WTC11 (cell line): ENCODE results near the gene CNOT8. TPM values are rescaled to one million over a fixed set of nuclear protein-coding genes. Genes with fewer than 3 reads are reported as not detected.

Experiments used
- ATAC-seq: fragments of 200-7000 bp; cut with Tn5 transposase; 2 replicates; pipeline ENCODE4 v1.10.0; 2021; ENCODE audit warnings: mild to moderate bottlenecking, moderate library complexity
- CTCF ChIA-PET: fragments of 300-600 bp; sonication (Branson Sonifier 250); formaldehyde crosslinking; loops from one replicate; lab custom pipeline; 2021; ENCODE audit warnings: antibody characterized with exemption; lab: Charles Lee
- POLR2A ChIA-PET: fragments of 350-600 bp; sonication (Branson Sonifier 250); formaldehyde crosslinking; loops from one replicate; lab custom pipeline; 2021; ENCODE audit warnings: antibody characterized with exemption; lab: Charles Lee
- DNase-seq: peaks from one replicate; pipeline ENCODE4 v3.0.0; 2021; ENCODE audit warnings: low spot score
- H3K27ac Mint-ChIP-seq: 2 replicates; pipeline ENCODE4 v1.8.0; 2021; ENCODE audit warnings: mixed read lengths
- H3K27me3 Mint-ChIP-seq: 2 replicates; pipeline ENCODE4 v1.8.0; 2021; ENCODE audit warnings: low read depth, mild to moderate bottlenecking, moderate library complexity, mixed read lengths
- H3K36me3 Mint-ChIP-seq: 2 replicates; pipeline ENCODE4 v1.8.0; 2021; ENCODE audit warnings: mixed read lengths
- H3K4me1 Mint-ChIP-seq: 2 replicates; pipeline ENCODE4 v1.8.0; 2022; ENCODE audit warnings: mixed read lengths
- H3K4me3 Mint-ChIP-seq: 2 replicates; pipeline ENCODE4 v1.8.0; 2021; ENCODE audit warnings: mild to moderate bottlenecking, moderate library complexity, mixed read lengths
- H3K9me3 Mint-ChIP-seq: 2 replicates; pipeline ENCODE4 v1.8.0; 2021; ENCODE audit warnings: mixed read lengths
- ATF1 ChIP-seq: sonication (generic); formaldehyde crosslinking; IDR thresholded peaks from 2 replicates; pipeline ENCODE4 v1.8.1; 2023; ENCODE audit warnings: mild to moderate bottlenecking, moderate library complexity, missing genetic modification reagents
- CBFB ChIP-seq: sonication (generic); formaldehyde crosslinking; IDR thresholded peaks from 2 replicates; pipeline ENCODE4 v1.8.1; 2022; ENCODE audit warnings: mild to moderate bottlenecking, low read depth, missing genetic modification reagents
- ELF4 ChIP-seq: sonication (generic); formaldehyde crosslinking; IDR thresholded peaks from 2 replicates; pipeline ENCODE4 v1.8.1; 2022; ENCODE audit warnings: low read depth, mild to moderate bottlenecking, moderate library complexity, missing genetic modification reagents
- JAZF1 ChIP-seq: fragments of 250-450 bp; sonication (Bioruptor Pico); IDR thresholded peaks from 2 replicates; pipeline ENCODE4 v1.9.0; 2021; ENCODE audit warnings: moderate library complexity, mild to moderate bottlenecking, inconsistent platforms
- SP1 ChIP-seq: sonication (generic); formaldehyde crosslinking; conservative IDR thresholded peaks from 2 replicates; pipeline ENCODE4 v1.8.1; 2022; ENCODE audit warnings: missing genetic modification reagents
- TEAD1 ChIP-seq: sonication (generic); formaldehyde crosslinking; IDR thresholded peaks from 2 replicates; pipeline ENCODE4 v1.8.0; 2022; ENCODE audit warnings: mild to moderate bottlenecking, missing genetic modification reagents
- TP53 ChIP-seq: sonication (generic); formaldehyde crosslinking; IDR thresholded peaks from 2 replicates; pipeline ENCODE4 v1.8.1; 2023; ENCODE audit warnings: mild to moderate bottlenecking, missing genetic modification reagents
- ZNF219 ChIP-seq: sonication (generic); formaldehyde crosslinking; IDR thresholded peaks from 2 replicates; pipeline ENCODE4 v1.8.0; 2023; ENCODE audit warnings: missing genetic modification reagents, mild to moderate bottlenecking, borderline replicate concordance
- ZNF416 ChIP-seq: fragments of 250-450 bp; sonication (Bioruptor Pico); IDR thresholded peaks from 2 replicates; pipeline ENCODE4 v1.9.0; 2021; ENCODE audit warnings: mild to moderate bottlenecking, inconsistent platforms
- total RNA-seq: library from RNA; stranded (reverse); gene quantifications from 3 replicates; pipeline ENCODE4 v1.2.3, GENCODE V29; 2021
- TF ChIP-seq, protein P1 (sequence below): sonication (generic); formaldehyde crosslinking; conservative IDR thresholded peaks from 2 replicates; pipeline ENCODE4 v1.8.1; 2023; ENCODE audit warnings: mild to moderate bottlenecking, low read depth, missing genetic modification reagents, moderate library complexity
- TF ChIP-seq, protein P2 (sequence below): sonication (generic); formaldehyde crosslinking; IDR thresholded peaks from 2 replicates; pipeline ENCODE4 v1.8.1; 2023; ENCODE audit warnings: mild to moderate bottlenecking, moderate library complexity, missing genetic modification reagents
- TF ChIP-seq, protein P3 (sequence below): sonication (generic); formaldehyde crosslinking; IDR thresholded peaks from 2 replicates; pipeline ENCODE4 v1.8.1; 2022; ENCODE audit warnings: low read depth, missing genetic modification reagents, borderline replicate concordance
- TF ChIP-seq, protein P4 (sequence below): sonication (generic); formaldehyde crosslinking; IDR thresholded peaks from 2 replicates; pipeline ENCODE4 v1.8.0; 2023; ENCODE audit warnings: missing genetic modification reagents
- TF ChIP-seq, protein P5 (sequence below): sonication (generic); formaldehyde crosslinking; IDR thresholded peaks from 2 replicates; pipeline ENCODE4 v1.8.0; 2022; ENCODE audit warnings: mild to moderate bottlenecking, missing genetic modification reagents
- TF ChIP-seq, protein P6 (sequence below): sonication (generic); formaldehyde crosslinking; IDR thresholded peaks from 2 replicates; pipeline ENCODE4 v1.8.0; 2023; ENCODE audit warnings: missing genetic modification reagents, mild to moderate bottlenecking, borderline replicate concordance
- TF ChIP-seq, protein P7 (sequence below): fragments of 200-600 bp; IDR thresholded peaks from 2 replicates; pipeline ENCODE4 v1.8.0; 2022; ENCODE audit warnings: antibody characterized with exemption
- TF ChIP-seq, protein P8 (sequence below): fragments of 250-450 bp; sonication (Bioruptor Pico); IDR thresholded peaks from 2 replicates; pipeline ENCODE4 v2.1.2; 2022; ENCODE audit warnings: mild to moderate bottlenecking, moderate library complexity

The CNOT8 gene
- total RNA-seq, 1 experiment from 2014 or later: 58.6 TPM

DNA sequence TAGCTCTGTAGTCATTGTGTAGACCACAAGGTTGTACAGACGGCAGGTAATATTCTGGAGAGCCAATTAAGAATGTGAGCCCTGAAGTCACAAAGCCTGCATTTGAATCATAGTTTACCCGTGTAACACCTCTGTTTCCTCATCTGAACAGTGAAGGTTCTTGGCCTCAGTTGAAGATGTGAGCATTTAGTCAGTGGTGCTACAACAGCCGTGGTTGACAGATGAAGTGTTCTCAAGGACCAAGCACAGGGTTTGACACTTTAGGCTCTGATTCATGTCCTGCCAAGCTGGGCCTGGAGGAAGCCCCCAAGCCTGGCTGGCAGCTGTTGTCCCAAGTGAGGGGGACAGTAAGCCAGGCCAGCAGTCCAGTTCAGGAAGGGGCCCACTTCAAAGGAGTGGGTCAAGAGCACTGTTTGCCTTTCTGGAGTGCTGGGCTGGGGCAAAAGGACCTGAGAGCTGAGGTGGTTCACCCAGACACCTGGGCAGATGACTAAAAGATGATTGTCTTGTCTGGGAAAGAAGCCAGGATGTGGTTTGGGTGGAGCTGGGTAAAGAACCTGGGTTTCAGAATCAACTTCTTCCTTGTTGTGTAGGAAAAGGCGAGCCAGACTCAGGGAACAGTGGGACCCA, 28.7 kb upstream of the CNOT8 start:
- H3K27me3 Mint-ChIP-seq: no peaks in the 10 kb centered on the region
- H3K27ac Mint-ChIP-seq: no peak overlapping the region
- H3K36me3 Mint-ChIP-seq: peaks cover 32% of the 10 kb centered on the region
- TF ChIP-seq SP1 (CRISPR knock-in tag) (no peak), CBFB (CRISPR knock-in tag) (no peak), JAZF1 (CRISPR knock-in tag) (no peak), ZNF219 (no peak), ELF4 (no peak), TP53 (CRISPR knock-in tag) (no peak), TEAD1 (CRISPR knock-in tag) (no peak), ZNF416 (CRISPR knock-in tag) (no peak), ATF1 (no peak)
- TF ChIP-seq, protein P1, sequence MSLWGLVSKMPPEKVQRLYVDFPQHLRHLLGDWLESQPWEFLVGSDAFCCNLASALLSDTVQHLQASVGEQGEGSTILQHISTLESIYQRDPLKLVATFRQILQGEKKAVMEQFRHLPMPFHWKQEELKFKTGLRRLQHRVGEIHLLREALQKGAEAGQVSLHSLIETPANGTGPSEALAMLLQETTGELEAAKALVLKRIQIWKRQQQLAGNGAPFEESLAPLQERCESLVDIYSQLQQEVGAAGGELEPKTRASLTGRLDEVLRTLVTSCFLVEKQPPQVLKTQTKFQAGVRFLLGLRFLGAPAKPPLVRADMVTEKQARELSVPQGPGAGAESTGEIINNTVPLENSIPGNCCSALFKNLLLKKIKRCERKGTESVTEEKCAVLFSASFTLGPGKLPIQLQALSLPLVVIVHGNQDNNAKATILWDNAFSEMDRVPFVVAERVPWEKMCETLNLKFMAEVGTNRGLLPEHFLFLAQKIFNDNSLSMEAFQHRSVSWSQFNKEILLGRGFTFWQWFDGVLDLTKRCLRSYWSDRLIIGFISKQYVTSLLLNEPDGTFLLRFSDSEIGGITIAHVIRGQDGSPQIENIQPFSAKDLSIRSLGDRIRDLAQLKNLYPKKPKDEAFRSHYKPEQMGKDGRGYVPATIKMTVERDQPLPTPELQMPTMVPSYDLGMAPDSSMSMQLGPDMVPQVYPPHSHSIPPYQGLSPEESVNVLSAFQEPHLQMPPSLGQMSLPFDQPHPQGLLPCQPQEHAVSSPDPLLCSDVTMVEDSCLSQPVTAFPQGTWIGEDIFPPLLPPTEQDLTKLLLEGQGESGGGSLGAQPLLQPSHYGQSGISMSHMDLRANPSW (CRISPR knock-in tag): no peak
- TF ChIP-seq, protein P2, sequence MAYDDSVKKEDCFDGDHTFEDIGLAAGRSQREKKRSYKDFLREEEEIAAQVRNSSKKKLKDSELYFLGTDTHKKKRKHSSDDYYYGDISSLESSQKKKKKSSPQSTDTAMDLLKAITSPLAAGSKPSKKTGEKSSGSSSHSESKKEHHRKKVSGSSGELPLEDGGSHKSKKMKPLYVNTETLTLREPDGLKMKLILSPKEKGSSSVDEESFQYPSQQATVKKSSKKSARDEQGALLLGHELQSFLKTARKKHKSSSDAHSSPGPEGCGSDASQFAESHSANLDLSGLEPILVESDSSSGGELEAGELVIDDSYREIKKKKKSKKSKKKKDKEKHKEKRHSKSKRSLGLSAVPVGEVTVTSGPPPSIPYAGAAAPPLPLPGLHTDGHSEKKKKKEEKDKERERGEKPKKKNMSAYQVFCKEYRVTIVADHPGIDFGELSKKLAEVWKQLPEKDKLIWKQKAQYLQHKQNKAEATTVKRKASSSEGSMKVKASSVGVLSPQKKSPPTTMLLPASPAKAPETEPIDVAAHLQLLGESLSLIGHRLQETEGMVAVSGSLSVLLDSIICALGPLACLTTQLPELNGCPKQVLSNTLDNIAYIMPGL (CRISPR knock-in tag): no peak
- TF ChIP-seq, protein P3, sequence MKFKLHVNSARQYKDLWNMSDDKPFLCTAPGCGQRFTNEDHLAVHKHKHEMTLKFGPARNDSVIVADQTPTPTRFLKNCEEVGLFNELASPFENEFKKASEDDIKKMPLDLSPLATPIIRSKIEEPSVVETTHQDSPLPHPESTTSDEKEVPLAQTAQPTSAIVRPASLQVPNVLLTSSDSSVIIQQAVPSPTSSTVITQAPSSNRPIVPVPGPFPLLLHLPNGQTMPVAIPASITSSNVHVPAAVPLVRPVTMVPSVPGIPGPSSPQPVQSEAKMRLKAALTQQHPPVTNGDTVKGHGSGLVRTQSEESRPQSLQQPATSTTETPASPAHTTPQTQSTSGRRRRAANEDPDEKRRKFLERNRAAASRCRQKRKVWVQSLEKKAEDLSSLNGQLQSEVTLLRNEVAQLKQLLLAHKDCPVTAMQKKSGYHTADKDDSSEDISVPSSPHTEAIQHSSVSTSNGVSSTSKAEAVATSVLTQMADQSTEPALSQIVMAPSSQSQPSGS: no peak
- TF ChIP-seq, protein P4, sequence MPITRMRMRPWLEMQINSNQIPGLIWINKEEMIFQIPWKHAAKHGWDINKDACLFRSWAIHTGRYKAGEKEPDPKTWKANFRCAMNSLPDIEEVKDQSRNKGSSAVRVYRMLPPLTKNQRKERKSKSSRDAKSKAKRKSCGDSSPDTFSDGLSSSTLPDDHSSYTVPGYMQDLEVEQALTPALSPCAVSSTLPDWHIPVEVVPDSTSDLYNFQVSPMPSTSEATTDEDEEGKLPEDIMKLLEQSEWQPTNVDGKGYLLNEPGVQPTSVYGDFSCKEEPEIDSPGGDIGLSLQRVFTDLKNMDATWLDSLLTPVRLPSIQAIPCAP: no peak
- TF ChIP-seq, protein P5, sequence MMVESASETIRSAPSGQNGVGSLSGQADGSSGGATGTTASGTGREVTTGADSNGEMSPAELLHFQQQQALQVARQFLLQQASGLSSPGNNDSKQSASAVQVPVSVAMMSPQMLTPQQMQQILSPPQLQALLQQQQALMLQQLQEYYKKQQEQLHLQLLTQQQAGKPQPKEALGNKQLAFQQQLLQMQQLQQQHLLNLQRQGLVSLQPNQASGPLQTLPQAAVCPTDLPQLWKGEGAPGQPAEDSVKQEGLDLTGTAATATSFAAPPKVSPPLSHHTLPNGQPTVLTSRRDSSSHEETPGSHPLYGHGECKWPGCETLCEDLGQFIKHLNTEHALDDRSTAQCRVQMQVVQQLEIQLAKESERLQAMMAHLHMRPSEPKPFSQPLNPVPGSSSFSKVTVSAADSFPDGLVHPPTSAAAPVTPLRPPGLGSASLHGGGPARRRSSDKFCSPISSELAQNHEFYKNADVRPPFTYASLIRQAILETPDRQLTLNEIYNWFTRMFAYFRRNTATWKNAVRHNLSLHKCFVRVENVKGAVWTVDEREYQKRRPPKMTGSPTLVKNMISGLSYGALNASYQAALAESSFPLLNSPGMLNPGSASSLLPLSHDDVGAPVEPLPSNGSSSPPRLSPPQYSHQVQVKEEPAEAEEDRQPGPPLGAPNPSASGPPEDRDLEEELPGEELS: no peak
- TF ChIP-seq, protein P6, sequence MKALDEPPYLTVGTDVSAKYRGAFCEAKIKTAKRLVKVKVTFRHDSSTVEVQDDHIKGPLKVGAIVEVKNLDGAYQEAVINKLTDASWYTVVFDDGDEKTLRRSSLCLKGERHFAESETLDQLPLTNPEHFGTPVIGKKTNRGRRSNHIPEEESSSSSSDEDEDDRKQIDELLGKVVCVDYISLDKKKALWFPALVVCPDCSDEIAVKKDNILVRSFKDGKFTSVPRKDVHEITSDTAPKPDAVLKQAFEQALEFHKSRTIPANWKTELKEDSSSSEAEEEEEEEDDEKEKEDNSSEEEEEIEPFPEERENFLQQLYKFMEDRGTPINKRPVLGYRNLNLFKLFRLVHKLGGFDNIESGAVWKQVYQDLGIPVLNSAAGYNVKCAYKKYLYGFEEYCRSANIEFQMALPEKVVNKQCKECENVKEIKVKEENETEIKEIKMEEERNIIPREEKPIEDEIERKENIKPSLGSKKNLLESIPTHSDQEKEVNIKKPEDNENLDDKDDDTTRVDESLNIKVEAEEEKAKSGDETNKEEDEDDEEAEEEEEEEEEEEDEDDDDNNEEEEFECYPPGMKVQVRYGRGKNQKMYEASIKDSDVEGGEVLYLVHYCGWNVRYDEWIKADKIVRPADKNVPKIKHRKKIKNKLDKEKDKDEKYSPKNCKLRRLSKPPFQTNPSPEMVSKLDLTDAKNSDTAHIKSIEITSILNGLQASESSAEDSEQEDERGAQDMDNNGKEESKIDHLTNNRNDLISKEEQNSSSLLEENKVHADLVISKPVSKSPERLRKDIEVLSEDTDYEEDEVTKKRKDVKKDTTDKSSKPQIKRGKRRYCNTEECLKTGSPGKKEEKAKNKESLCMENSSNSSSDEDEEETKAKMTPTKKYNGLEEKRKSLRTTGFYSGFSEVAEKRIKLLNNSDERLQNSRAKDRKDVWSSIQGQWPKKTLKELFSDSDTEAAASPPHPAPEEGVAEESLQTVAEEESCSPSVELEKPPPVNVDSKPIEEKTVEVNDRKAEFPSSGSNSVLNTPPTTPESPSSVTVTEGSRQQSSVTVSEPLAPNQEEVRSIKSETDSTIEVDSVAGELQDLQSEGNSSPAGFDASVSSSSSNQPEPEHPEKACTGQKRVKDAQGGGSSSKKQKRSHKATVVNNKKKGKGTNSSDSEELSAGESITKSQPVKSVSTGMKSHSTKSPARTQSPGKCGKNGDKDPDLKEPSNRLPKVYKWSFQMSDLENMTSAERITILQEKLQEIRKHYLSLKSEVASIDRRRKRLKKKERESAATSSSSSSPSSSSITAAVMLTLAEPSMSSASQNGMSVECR (CRISPR knock-in tag): no peak
- TF ChIP-seq, protein P7, sequence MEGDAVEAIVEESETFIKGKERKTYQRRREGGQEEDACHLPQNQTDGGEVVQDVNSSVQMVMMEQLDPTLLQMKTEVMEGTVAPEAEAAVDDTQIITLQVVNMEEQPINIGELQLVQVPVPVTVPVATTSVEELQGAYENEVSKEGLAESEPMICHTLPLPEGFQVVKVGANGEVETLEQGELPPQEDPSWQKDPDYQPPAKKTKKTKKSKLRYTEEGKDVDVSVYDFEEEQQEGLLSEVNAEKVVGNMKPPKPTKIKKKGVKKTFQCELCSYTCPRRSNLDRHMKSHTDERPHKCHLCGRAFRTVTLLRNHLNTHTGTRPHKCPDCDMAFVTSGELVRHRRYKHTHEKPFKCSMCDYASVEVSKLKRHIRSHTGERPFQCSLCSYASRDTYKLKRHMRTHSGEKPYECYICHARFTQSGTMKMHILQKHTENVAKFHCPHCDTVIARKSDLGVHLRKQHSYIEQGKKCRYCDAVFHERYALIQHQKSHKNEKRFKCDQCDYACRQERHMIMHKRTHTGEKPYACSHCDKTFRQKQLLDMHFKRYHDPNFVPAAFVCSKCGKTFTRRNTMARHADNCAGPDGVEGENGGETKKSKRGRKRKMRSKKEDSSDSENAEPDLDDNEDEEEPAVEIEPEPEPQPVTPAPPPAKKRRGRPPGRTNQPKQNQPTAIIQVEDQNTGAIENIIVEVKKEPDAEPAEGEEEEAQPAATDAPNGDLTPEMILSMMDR: no peak
- TF ChIP-seq, protein P8, sequence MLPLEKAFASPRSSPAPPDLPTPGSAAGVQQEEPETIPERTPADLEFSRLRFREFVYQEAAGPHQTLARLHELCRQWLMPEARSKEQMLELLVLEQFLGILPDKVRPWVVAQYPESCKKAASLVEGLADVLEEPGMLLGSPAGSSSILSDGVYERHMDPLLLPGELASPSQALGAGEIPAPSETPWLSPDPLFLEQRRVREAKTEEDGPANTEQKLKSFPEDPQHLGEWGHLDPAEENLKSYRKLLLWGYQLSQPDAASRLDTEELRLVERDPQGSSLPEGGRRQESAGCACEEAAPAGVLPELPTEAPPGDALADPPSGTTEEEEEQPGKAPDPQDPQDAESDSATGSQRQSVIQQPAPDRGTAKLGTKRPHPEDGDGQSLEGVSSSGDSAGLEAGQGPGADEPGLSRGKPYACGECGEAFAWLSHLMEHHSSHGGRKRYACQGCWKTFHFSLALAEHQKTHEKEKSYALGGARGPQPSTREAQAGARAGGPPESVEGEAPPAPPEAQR (CRISPR knock-in tag): no peak
- TF ChIP-seq, all 79 proteins: peak for 0
- H3K4me3 Mint-ChIP-seq: no peak overlapping the region
- H3K4me1 Mint-ChIP-seq: no peaks in the 10 kb centered on the region
- DNase-seq (no peak), ATAC-seq (no peak)
- ChIA-PET CTCF (no interaction called here), POLR2A (interaction anchor here (0.5 kb wide), 1 partner anchor 16 kb away, joined by 4 read pairs; no protein-coding TSS in a partner anchor)
- no peaks in the 10 kb centered on the region for H3K9me3 Mint-ChIP-seq
